Karpas-422 (cell line): ENCODE results near the gene IFI44L. TPM values are rescaled to one million over a fixed set of nuclear protein-coding genes. Genes with fewer than 3 reads are reported as not detected.

Experiments used
- DNase-seq: peaks from one replicate; pipeline ENCODE4 v3.0.0-alpha.2; 2015
- H2AFZ ChIP-seq: fragments of 200-600 bp; sonication (generic); 2 replicates; pipeline ENCODE4 v1.6.1; 2014; ENCODE audit warnings: antibody characterized with exemption, low read length, mixed read lengths
- H3K27ac ChIP-seq: fragments of 200-600 bp; sonication (generic); 2 replicates; pipeline ENCODE4 v1.5.1; 2014; ENCODE audit warnings: mild to moderate bottlenecking, low read length, moderate library complexity
- H3K27me3 ChIP-seq: fragments of 200-600 bp; sonication (generic); 2 replicates; pipeline ENCODE4 v1.6.1; 2014; ENCODE audit warnings: low read length, mixed read lengths
- H3K36me3 ChIP-seq: fragments of 200-600 bp; sonication (generic); 2 replicates; pipeline ENCODE4 v1.6.1; 2014; ENCODE audit warnings: low read length, mixed read lengths; ENCODE audit not compliant: insufficient read depth
- H3K4me1 ChIP-seq: fragments of 200-600 bp; sonication (generic); 2 replicates; pipeline ENCODE4 v1.6.1; 2014; ENCODE audit warnings: mild to moderate bottlenecking, low read length, mixed read lengths
- H3K4me2 ChIP-seq: fragments of 200-600 bp; sonication (generic); 2 replicates; pipeline ENCODE4 v1.6.1; 2014; ENCODE audit warnings: low read length, low read depth, mild to moderate bottlenecking; ENCODE audit not compliant: poor library complexity, severe bottlenecking
- H3K4me3 ChIP-seq: fragments of 200-600 bp; sonication (generic); 2 replicates; pipeline ENCODE4 v1.5.1; 2014; ENCODE audit warnings: mild to moderate bottlenecking, antibody characterized with exemption, low read length, mixed read lengths
- H3K79me2 ChIP-seq: fragments of 200-600 bp; sonication (generic); 2 replicates; pipeline ENCODE4 v1.6.1; 2014; ENCODE audit warnings: mild to moderate bottlenecking, low read length, mixed read lengths
- H3K9ac ChIP-seq: fragments of 200-600 bp; sonication (generic); 2 replicates; pipeline ENCODE4 v1.6.0; 2014; ENCODE audit warnings: low read length
- H3K9me2 ChIP-seq: fragments of 200-600 bp; sonication (generic), shearing (Covaris generic); replicated peaks from 2 replicates; pipeline ENCODE4 v1.6.0; 2014; ENCODE audit warnings: mild to moderate bottlenecking, low read length, moderate library complexity; ENCODE audit not compliant: insufficient read depth
- H3K9me3 ChIP-seq: fragments of 300-700, 200-600 bp; sonication (generic); 2 replicates; pipeline ENCODE4 v1.6.1; 2014; ENCODE audit warnings: low read length, mixed read lengths
- H4K20me1 ChIP-seq: fragments of 200-600 bp; sonication (generic); 2 replicates; pipeline ENCODE4 v1.6.1; 2014; ENCODE audit warnings: mild to moderate bottlenecking, antibody characterized with exemption, low read length, low read depth; ENCODE audit not compliant: insufficient read depth
- total RNA-seq: library from RNA; depleted of rRNA; stranded (reverse); fragments of >200 nt; shearing (Covaris generic); gene quantifications from 2 replicates; pipeline ENCODE4 v1.2.3, GENCODE V29; 2014; ENCODE audit warnings: low replicate concordance

The IFI44L gene
- total RNA-seq, 1 experiment from 2014 or later = 3.5 TPM

DNA sequence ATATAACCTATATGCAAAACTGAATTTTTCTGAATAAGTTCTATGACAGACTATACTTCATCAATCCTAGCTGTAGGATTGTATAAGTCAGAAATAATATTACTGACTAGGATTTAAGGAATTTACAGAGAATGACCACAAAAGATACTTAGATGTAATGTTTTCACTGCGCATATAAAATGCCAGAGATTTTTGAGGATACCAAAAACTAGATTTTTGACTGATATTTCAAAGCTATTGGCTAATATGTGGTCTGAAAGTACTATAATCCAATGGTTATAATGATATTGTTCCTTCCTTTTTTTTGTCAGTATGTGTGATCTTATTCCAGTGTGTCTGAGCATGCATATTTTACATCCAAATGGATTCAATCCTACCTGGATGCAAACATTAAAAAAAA is 17.0 kb upstream of the IFI44L start:
- Histone ChIP-seq H3K4me3 (no peak overlapping the region), H3K79me2 (no peaks in the 10 kb centered on the region)

DNA sequence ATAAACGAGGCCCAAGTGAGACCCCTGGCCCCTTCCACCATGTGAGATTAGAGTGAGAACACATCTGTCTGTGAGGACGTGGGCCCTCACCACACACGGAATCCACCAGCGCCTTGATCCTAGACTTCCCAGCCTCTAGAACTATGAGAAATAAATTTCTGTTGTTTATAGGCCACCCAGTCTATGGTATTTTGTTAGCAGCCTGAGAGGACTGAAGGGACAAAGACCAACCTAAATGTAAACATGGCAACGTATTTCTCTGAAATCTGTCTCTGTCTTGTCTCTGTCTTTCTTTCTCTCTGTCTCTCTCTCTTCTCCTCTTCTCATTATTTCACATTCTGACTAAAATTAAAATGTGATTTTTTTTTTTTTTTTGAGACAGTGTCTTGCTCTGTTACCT is 15.6 kb upstream of the IFI44L start:
- Histone ChIP-seq H3K79me2 (no peaks in the 10 kb centered on the region), H3K9me2 (no peaks in the 10 kb centered on the region), H3K9me3 (no peaks in the 10 kb centered on the region), H3K27ac (no peak overlapping the region), H3K4me3 (no peak overlapping the region), H3K27me3 (no peaks in the 10 kb centered on the region), H3K4me2 (no peak overlapping the region), H3K4me1 (no peaks in the 10 kb centered on the region), H4K20me1 (no peaks in the 10 kb centered on the region), H3K9ac (no peak overlapping the region), H3K36me3 (no peaks in the 10 kb centered on the region), H2AFZ (no peak overlapping the region)
- DNase-seq = no peak

More for the DNA sequence above, 17.0 kb upstream of the IFI44L start:
- Histone ChIP-seq H3K9ac (no peak overlapping the region), H3K27ac (no peak overlapping the region), H3K9me2 (no peaks in the 10 kb centered on the region), H3K4me1 (no peaks in the 10 kb centered on the region), H3K36me3 (no peaks in the 10 kb centered on the region), H3K9me3 (no peaks in the 10 kb centered on the region), H2AFZ (no peak overlapping the region), H3K4me2 (no peak overlapping the region), H4K20me1 (no peaks in the 10 kb centered on the region), H3K27me3 (no peaks in the 10 kb centered on the region)
- no peak for DNase-seq

DNA sequence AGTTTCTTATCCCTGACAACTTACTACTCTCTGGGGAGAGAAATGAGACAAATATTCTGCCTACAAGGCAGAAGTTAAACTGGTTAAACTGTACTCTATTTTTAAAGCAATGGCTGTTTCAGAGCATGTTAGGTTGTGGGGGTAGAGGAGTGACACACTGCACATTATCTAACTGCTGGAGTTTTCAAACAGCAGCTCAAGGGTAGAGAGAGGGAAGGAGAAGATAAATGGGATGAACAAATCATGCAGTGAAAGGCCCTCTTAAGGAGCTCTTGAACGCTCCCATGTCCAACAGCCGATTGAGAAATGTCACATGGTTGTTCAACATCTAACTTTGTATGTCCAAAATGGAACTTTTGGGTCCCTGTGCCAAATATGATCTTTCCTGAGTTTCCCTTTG is 14.0 kb upstream of the IFI44L start:
- Histone ChIP-seq H3K9ac (no peak overlapping the region), H3K4me3 (no peak overlapping the region), H3K27ac (no peak overlapping the region), H3K9me2 (no peaks in the 10 kb centered on the region), H4K20me1 (no peaks in the 10 kb centered on the region), H3K4me2 (no peak overlapping the region), H3K4me1 (no peaks in the 10 kb centered on the region), H2AFZ (no peak overlapping the region), H3K79me2 (no peaks in the 10 kb centered on the region), H3K36me3 (no peaks in the 10 kb centered on the region), H3K27me3 (no peaks in the 10 kb centered on the region), H3K9me3 (no peaks in the 10 kb centered on the region)
- no peak for DNase-seq

DNA sequence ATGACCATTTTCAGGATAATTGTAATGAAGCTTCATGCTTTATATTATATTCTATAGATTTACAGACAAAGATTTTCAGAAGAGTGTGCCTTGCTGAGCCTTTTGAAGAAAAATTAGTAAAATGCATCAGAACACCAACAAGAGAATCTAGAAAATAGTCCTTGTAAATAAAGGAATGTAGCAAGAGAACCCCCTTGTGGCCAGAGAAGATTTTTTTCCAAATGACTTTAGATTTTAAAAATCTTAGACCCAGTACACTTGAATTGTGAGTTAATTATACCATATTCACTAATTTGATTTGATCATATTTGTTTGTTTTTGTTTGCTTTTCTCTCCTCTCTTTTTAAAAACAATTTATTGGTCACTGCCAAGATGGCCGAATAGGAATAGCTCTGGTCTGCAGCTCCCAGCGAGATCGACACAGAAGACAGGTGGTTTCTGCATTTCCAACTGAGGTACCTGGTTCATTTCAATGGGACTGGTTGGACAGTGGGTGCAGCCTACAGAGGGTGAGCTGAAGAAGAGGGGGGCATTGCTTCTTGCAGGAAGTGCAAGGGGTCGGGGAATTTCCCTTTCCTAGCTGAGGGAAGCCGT is 12.8 kb upstream of the IFI44L start:
- Histone ChIP-seq H4K20me1 (no peaks in the 10 kb centered on the region), H3K9me2 (no peaks in the 10 kb centered on the region), H3K27ac (no peak overlapping the region), H3K79me2 (no peaks in the 10 kb centered on the region), H3K27me3 (no peaks in the 10 kb centered on the region), H3K4me3 (no peak overlapping the region), H2AFZ (no peak overlapping the region), H3K4me1 (no peaks in the 10 kb centered on the region), H3K9ac (no peak overlapping the region), H3K4me2 (no peak overlapping the region), H3K36me3 (no peaks in the 10 kb centered on the region), H3K9me3 (no peaks in the 10 kb centered on the region)
- DNase-seq = peak; percentile 60

DNA sequence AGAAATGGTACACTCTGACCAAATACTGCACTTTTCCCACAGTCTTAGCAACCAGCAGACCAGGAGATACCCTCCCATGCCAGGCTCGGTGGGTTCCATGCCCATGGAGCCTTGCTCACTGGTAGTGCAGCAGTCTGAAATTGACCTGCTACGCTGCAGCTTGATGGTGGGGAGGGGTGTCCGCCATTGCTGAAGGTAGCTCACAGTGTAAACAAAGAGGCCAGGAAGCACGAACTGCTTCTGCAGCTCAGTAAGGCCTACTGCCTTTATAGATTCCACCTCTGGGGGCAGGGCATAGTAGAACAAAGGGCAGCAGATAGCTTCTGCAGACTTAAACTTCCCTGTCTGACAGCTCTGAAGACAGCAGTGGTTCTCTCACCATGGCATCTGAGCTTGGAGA is 12.3 kb upstream of the IFI44L start:
- DNase-seq = no peak
- Histone ChIP-seq H3K27me3 (no peaks in the 10 kb centered on the region), H4K20me1 (no peaks in the 10 kb centered on the region), H3K36me3 (no peaks in the 10 kb centered on the region), H3K4me3 (no peak overlapping the region), H3K9me3 (no peaks in the 10 kb centered on the region), H3K4me2 (no peak overlapping the region), H3K4me1 (no peaks in the 10 kb centered on the region), H3K27ac (no peak overlapping the region), H3K9ac (no peak overlapping the region), H3K9me2 (no peaks in the 10 kb centered on the region), H3K79me2 (no peaks in the 10 kb centered on the region), H2AFZ (no peak overlapping the region)

DNA sequence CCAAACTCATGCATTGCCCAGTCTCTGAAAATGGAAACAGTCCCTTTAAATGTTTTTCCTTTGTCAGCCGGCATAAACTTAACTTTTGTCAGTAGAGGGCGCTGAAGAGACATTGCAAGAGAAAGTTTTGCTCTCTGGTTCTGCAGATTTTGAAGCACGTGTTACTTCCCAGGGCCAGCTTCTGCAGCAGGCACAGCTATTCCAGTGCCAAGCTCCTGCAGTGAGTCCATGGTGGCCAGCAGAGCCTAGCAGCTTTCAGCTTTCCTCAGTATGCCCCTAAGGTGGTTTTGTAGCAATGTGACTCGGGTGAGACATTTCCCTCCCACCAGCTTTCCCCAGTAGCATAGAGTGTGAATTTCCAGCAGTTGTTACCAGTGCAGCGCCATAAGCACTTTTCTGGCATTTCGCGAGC is 2.6 kb upstream of the IFI44L start:
- no peaks in the 10 kb centered on the region for H3K9me2 ChIP-seq
- H2AFZ ChIP-seq = no peak overlapping the region
- peaks cover 15% of the 10 kb centered on the region for H3K4me1 ChIP-seq
- H3K27me3 ChIP-seq = no peaks in the 10 kb centered on the region
- H4K20me1 ChIP-seq = no peaks in the 10 kb centered on the region
- H3K36me3 ChIP-seq = no peaks in the 10 kb centered on the region
- no peaks in the 10 kb centered on the region for H3K79me2 ChIP-seq
- no peak overlapping the region for H3K9ac ChIP-seq
- no peak overlapping the region for H3K4me3 ChIP-seq
- H3K4me2 ChIP-seq = peak overlapping the region; percentile 21
- no peaks in the 10 kb centered on the region for H3K9me3 ChIP-seq
- peak; percentile 90 for DNase-seq
- no peak overlapping the region for H3K27ac ChIP-seq

DNA sequence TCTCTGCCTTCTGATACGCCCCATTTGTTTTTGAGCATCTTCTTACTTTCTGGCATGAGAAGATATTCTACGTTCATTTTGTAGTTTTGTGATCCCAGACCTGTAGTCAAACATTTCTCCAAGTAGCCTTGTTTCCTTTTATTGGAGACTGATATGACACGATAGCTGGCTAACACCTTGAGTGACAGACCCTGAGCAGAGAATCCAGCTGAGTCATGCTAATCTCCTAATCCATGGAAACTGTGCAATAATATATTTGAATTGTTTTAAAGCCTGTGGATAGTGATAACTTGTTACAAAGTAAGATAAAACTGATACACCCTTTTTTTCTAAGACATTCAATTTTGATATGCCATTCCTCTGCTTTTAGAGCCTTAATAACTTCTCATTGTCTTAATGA is 1.2 kb upstream of the IFI44L start:
- Histone ChIP-seq H2AFZ (no peak overlapping the region), H3K4me2 (no peak overlapping the region), H3K9me2 (no peaks in the 10 kb centered on the region), H3K27me3 (no peaks in the 10 kb centered on the region), H3K9me3 (no peaks in the 10 kb centered on the region), H3K4me3 (no peak overlapping the region), H3K4me1 (peaks cover 15% of the 10 kb centered on the region), H3K9ac (no peak overlapping the region), H3K79me2 (no peaks in the 10 kb centered on the region), H3K36me3 (no peaks in the 10 kb centered on the region), H3K27ac (no peak overlapping the region), H4K20me1 (no peaks in the 10 kb centered on the region)
- DNase-seq = no peak

DNA sequence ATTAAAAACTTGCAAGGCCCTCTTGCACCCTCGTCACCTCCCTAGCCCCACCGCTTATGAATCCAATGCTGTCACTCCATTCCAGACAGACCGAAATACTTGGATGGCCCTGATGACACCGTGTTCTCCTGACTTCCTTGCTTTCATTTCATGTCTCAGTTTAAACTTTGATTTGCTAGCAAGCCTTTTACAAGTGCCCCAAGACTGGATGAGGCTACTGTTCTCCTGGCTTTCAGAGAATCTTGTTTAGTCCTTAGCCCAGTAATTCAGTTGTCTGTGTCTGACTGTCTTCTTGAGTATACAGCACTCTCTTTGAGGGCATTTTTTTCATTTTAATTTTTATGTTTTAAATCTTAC is 824 bp upstream of the IFI44L start:
- H3K79me2 ChIP-seq = no peaks in the 10 kb centered on the region
- H3K4me3 ChIP-seq = no peak overlapping the region
- H3K4me2 ChIP-seq = peak overlapping the region; percentile 14
- H3K4me1 ChIP-seq = peaks cover 15% of the 10 kb centered on the region
- no peaks in the 10 kb centered on the region for H3K9me2 ChIP-seq
- no peaks in the 10 kb centered on the region for H3K36me3 ChIP-seq
- no peaks in the 10 kb centered on the region for H3K27me3 ChIP-seq
- no peak overlapping the region for H2AFZ ChIP-seq
- H3K9me3 ChIP-seq = no peaks in the 10 kb centered on the region
- H4K20me1 ChIP-seq = no peaks in the 10 kb centered on the region
- no peak overlapping the region for H3K27ac ChIP-seq
- H3K9ac ChIP-seq = no peak overlapping the region
- no peak for DNase-seq

DNA sequence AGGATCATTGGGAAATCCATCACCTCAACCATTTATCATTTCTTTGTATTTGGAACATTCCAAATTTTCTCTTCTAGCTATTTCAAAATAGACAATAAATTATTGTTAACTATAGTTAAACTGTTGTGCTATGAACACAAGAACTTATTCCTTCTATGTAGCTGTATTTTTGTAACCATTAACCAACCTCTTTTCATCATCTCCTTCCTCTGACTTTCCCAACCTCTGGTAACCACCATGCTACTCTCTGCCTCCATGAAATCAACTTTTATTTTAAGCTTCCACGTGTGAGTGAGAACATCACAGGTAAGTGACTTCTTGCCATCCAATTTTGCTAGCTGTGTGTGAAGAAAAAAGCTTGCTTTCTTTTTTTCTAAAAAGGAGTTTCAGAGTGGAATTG is 418 bp downstream of the IFI44L start:
- Histone ChIP-seq H3K36me3 (no peaks in the 10 kb centered on the region), H3K4me1 (peaks cover 15% of the 10 kb centered on the region), H3K4me2 (peak overlapping the region; percentile 35), H4K20me1 (no peaks in the 10 kb centered on the region), H3K9me3 (no peaks in the 10 kb centered on the region), H3K4me3 (no peak overlapping the region; the same call in 1 of the 2 replicates), H3K27ac (no peak overlapping the region), H3K27me3 (no peaks in the 10 kb centered on the region), H3K79me2 (no peaks in the 10 kb centered on the region), H3K9ac (no peak overlapping the region), H3K9me2 (no peaks in the 10 kb centered on the region), H2AFZ (no peak overlapping the region)
- DNase-seq = no peak
